Activated naive CD4-positive, alpha-beta T cell treated with anti-CD3 and anti-CD28 coated beads, Interleukin-2, amount 50 U/mL, for 72 hours (primary cell): ENCODE data around the gene TBPL1. TPM values are rescaled to one million over a fixed set of nuclear protein-coding genes. Genes with fewer than 3 reads are reported as not detected.

Experiments used
- ATAC-seq, 2 donors: fragments of 150-1000 bp; cut with Tn5 transposase; 2 replicates each; pipeline ENCODE4 v1.10.0; 2021; ENCODE audit warnings: mild to moderate bottlenecking in 2 of 2, moderate library complexity in 2 of 2
- DNase-seq, 2 donors: peaks; one replicate each; pipeline ENCODE4 v3.0.0; 2021 to 2022; ENCODE audit warnings: low spot score in 2 of 2
- H3K27ac Mint-ChIP-seq, 2 donors: one replicate each; pipeline ENCODE4 v1.8.0; 2022; ENCODE audit warnings: mild to moderate bottlenecking in 2 of 2, mixed read lengths in 2 of 2
- H3K36me3 Mint-ChIP-seq, 2 donors: one replicate each; pipeline ENCODE4 v1.8.0; 2022; ENCODE audit warnings: mixed read lengths in 2 of 2
- H3K9me3 Mint-ChIP-seq, 2 donors: one replicate each; pipeline ENCODE4 v1.8.0; 2022; ENCODE audit warnings: mixed read lengths in 2 of 2
- total RNA-seq, 2 donors: library from RNA; stranded (reverse); gene quantifications; one replicate each; pipeline ENCODE4 v1.2.3, GENCODE V29; 2022

TBPL1 gene
- total RNA-seq, 2 donors from 2014 or later, result 11.9 to 24.4 TPM

DNA sequence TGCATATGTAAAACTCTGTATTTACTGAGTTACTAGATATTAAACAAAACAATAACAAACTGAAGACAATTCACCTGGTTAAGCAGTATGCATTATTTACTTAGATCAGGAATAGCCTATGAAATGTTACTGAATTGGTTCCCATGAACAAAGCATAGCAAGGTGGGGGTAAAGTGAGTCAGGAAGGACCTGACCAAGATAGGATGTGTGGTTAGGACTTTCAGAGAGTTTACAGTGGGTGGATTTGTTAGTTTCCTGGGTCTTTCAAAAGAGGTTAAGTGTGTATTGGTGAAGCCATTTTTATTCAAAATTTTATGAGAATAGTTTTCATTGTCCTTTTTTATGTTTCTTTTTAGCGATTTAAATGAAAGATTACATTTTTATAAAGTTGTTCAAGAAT lies 32.9 kb downstream of the TBPL1 start:
- H3K36me3 Mint-ChIP-seq, result peaks cover 0 to 7% of the 10 kb centered on the region in 2 donors
- peak; percentile 66 to 83 for ATAC-seq
- no peak overlapping the region for H3K27ac Mint-ChIP-seq
- no peak for DNase-seq
- no peaks in the 10 kb centered on the region for H3K9me3 Mint-ChIP-seq

DNA sequence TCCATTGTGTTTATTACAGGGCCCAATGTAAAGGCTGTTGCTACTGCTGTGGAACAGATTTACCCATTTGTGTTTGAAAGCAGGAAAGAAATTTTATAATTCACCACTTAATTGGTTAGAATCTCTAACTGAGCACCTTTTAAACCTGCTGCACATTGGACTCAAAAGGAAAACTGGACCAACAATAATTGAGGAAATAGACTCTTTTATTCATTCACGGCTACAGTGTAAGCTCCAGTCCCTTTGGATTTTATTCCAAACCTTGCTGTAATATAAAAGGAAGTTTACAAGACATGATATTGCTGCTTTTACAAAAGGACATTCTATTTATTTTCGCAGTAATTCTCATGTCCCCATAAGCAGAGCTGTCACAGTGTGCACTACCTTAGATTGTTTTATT lies 33.9 kb downstream of the TBPL1 start:
- peaks cover 0 to 3% of the 10 kb centered on the region in 2 donors for H3K36me3 Mint-ChIP-seq
- H3K27ac Mint-ChIP-seq, result no peak overlapping the region
- ATAC-seq (no peak), DNase-seq (no peak)
- H3K9me3 Mint-ChIP-seq, result no peaks in the 10 kb centered on the region

DNA sequence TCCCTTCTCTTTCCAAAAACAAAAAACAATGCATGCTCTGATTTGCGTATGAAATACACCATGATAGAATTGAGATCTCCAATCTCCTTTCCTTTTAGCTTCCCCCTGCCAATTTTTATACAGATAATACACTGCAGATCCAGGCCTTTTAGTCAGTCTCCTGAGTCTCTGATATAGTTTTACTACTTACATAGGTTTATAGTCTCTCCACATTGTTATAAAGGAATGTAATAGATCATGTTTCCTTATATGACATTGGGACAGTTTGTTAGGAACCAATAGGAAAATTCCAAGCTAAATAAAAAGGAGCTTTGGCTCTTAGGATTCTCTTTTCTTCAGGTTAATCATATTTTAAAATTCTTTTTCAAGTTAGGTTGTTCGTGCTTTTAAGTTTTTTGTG lies 36.5 kb downstream of the TBPL1 start:
- H3K9me3 Mint-ChIP-seq, result no peaks in the 10 kb centered on the region
- DNase-seq, result no peak
- no peak for ATAC-seq
- no peaks in the 10 kb centered on the region for H3K36me3 Mint-ChIP-seq
- no peak overlapping the region for H3K27ac Mint-ChIP-seq

DNA sequence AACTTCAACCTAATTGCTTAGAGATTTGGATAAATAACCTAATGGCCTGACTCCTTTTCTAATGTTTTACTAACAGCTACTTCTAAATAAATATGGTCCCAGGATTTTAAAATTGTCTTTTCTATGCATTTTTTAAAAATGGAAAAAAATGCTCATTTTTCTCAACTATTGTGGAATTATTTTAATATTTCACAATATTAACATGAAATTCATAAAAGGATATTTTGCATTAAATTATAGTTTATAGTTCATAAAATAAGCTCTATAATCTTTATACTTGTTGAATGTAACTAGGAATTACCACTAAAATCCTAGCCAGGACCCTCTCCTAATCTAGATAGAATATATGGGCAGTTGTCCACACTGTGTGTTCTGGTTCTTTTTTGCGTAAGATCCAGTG lies 37.3 kb downstream of the TBPL1 start:
- Mint-ChIP-seq H3K27ac (no peak overlapping the region), H3K9me3 (no peaks in the 10 kb centered on the region), H3K36me3 (no peaks in the 10 kb centered on the region)
- DNase-seq (no peak), ATAC-seq (no peak)

DNA sequence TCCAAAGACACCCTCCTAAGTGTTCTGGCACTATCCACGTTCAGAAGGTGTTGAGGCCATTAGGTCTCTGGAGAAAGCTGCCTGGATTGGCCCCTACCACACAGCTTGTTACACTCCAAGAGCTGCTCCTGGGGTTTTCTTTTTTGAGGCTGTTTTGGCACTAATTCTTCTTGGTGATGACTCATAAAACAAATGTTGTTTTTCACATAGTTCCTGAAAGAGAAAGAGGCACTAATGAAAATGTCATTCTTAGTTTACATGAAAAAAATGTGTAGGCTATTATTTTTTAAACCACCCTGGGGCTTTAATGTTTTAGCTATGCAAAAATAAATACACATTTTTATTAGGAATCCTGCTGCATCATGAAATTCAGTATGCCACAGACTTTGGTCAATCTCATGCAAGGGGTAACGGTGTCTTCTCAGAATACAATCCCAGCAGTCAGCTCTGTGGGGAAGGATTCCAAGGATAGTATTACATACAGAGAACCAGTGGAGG lies 38.1 kb downstream of the TBPL1 start:
- H3K9me3 Mint-ChIP-seq, result no peaks in the 10 kb centered on the region
- DNase-seq (no peak), ATAC-seq (peak; percentile 18 to 57)
- no peaks in the 10 kb centered on the region for H3K36me3 Mint-ChIP-seq
- no peak overlapping the region for H3K27ac Mint-ChIP-seq

DNA sequence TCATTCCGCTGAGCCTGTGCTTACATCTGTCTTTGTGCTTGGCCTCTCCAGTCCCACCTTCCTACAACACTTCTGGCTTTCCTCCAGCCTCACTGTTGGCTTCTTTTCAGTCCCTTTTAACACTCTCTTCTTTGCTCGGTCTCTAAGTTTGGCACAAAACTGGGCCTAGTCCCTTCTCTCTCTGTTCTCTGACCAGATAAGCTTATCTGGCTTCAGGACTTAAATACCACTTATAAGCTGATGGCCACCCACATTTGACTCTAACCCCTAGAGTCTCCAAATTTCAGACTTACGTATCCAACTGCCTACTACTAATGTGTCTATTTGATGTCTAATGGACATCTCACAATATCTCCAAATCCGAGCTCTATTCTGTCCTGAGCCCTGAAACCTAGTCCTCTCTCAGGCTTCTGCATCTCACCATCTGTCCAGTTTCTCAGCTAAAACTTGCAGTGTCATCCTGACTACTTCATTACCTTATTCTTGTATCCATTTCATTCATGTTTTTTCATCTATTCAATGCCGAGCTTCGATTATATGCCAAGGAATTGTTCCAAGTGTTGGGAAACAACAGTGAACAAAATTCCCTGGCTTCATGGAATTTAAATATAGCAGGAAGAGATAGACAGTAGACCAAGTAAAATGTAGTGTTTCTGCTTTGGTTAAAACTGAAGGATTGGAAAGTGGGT lies 40.1 kb downstream of the TBPL1 start:
- Mint-ChIP-seq H3K9me3 (no peaks in the 10 kb centered on the region), H3K27ac (no peak overlapping the region), H3K36me3 (no peaks in the 10 kb centered on the region)
- ATAC-seq (no peak), DNase-seq (no peak)

DNA sequence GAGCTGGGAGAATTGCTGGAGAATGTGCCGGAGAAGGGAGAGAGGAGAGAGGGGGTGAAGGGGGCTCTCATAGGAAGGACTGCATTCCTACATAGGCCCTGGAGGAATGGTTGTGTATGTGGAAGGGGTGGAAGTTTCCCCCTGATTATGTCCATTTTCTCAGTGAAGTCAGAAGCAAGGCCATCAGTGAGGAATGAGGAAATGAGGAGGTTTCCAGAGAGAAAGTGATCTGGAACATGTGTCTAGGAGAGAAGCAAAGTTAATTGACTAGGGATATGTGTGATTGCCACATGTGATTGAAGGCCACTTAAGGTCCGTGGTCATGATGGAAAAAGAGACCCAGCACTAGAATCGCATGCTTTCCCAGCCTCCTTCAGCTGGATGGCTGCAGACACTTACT lies 42.3 kb downstream of the TBPL1 start:
- no peaks in the 10 kb centered on the region for H3K36me3 Mint-ChIP-seq
- no peak for ATAC-seq
- no peak for DNase-seq
- no peak overlapping the region for H3K27ac Mint-ChIP-seq
- no peaks in the 10 kb centered on the region for H3K9me3 Mint-ChIP-seq

DNA sequence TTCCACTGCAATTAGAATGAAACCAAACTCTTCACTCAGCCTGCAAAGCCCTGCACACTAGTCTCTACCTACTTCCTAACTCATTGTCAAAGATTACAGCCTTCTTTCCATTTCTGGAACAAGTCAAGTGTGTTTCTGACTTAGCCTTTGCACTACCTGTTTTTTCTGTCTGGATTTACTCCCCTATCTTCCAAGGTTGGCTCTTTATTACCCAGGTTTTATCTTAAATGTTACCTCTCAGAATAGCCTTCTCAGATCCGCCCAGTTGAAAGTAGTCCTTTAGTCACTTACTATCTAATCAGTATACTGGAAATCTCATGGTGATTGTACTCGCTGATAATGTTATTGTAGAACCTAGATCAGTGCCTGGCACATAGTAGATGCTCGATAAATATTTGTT lies 42.7 kb downstream of the TBPL1 start:
- no peak for ATAC-seq
- no peak for DNase-seq
- no peaks in the 10 kb centered on the region for H3K9me3 Mint-ChIP-seq
- no peak overlapping the region for H3K27ac Mint-ChIP-seq
- H3K36me3 Mint-ChIP-seq, result no peaks in the 10 kb centered on the region

DNA sequence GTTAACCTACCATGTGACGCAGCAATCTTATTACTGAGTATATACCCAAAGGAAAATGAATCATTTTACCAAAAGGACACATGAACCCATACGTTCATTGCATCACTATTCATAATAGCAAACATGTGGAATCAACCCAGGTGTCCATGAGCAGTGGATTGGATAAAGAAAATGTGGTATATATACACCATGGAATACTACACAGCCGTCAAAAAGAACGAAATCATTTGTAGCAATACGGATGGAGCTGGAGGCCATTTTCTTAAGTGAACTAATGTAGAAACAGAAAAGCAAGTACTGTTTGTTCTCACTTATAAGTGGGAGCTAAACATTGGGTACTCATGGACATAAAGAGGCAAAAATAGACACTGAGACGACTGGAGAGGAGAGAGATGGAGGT lies 44.2 kb downstream of the TBPL1 start:
- H3K36me3 Mint-ChIP-seq, result no peaks in the 10 kb centered on the region
- no peak overlapping the region for H3K27ac Mint-ChIP-seq
- H3K9me3 Mint-ChIP-seq, result no peaks in the 10 kb centered on the region
- ATAC-seq (no peak), DNase-seq (no peak)

DNA sequence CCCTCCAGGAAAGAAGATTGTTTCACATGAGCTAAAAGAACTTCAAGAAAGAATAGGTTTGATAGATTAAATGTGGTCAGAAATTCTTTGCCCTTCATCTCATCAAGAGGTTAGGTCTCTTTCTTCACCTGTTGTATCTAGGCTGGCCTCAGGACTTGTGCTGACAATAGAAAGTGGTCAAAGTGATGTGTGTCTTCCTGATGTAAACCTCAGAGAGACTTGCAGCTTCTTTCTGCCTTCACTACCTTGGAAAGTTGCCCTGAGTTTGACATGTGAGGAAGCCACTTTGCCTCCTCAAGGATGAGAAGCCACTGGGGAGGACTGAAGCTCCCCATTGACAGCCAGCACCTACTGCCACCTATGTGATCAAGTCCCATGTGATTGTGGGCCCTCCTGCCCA lies 46.3 kb downstream of the TBPL1 start:
- DNase-seq (no peak), ATAC-seq (no peak)
- H3K27ac Mint-ChIP-seq, result no peak overlapping the region
- H3K36me3 Mint-ChIP-seq, result no peaks in the 10 kb centered on the region
- H3K9me3 Mint-ChIP-seq, result no peaks in the 10 kb centered on the region

DNA sequence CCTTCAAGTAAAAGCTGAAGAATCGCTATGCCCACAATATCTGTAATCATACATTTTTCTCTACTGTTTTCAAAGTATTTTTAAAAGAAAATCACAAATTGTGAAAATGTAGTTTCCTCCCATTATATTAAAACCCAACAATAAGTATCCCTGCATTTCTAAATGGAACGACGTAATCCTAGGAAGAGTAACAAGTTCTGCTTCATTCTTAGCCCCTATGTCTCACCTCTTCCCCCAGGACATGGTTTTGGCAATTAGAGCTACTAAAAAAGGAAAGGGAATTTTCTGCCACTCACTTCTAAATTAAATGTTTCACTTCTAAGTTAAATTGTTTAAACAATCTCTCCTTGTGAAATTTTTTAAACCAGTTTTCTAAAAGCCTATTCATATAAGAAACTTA lies 47.4 kb downstream of the TBPL1 start:
- Mint-ChIP-seq H3K9me3 (no peaks in the 10 kb centered on the region), H3K36me3 (no peaks in the 10 kb centered on the region), H3K27ac (no peak overlapping the region)
- DNase-seq (no peak), ATAC-seq (no peak)

DNA sequence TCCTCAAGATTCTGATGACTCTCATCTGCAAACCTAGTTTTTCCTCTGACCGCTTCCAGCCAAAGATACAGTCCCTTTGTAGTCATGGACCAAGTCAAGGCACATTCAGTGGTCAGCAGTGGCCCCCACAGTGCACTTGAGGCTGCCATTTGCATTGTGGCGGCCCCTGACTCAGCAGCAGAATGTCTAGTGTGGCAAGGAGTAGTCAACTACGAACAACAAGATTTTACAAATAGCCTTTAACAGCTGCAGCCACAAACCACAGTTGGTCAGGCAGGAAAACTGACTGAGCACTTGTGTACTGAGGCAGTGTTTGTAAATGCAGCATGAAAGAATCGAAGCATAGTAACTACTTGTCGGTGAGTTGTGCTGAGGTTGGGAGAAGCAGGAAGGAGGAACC lies 49.8 kb downstream of the TBPL1 start:
- DNase-seq (no peak), ATAC-seq (no peak)
- no peaks in the 10 kb centered on the region for H3K9me3 Mint-ChIP-seq
- no peaks in the 10 kb centered on the region for H3K36me3 Mint-ChIP-seq
- no peak overlapping the region for H3K27ac Mint-ChIP-seq

DNA sequence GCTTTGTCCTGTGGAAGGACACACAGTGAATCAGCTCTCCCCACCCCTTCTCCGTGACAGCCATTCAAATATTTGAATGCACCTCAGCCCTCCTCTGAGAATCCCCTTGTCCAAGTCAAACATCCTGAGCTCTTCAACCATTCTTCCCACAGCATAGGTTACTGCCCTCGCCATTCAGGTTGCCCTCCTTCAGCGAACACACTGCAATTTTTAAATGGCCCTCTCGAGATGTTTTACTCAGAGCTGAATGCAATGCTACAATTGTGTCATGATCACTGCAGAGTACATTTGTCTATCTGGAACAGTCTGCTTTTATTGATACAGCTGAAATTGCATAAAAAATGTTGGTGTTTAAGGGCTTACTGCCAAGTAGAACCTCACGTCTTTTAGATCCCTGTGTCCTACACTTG lies 50.5 kb downstream of the TBPL1 start:
- Mint-ChIP-seq H3K27ac (no peak overlapping the region), H3K36me3 (no peaks in the 10 kb centered on the region), H3K9me3 (no peaks in the 10 kb centered on the region)
- ATAC-seq, result no peak
- DNase-seq, result no peak

DNA sequence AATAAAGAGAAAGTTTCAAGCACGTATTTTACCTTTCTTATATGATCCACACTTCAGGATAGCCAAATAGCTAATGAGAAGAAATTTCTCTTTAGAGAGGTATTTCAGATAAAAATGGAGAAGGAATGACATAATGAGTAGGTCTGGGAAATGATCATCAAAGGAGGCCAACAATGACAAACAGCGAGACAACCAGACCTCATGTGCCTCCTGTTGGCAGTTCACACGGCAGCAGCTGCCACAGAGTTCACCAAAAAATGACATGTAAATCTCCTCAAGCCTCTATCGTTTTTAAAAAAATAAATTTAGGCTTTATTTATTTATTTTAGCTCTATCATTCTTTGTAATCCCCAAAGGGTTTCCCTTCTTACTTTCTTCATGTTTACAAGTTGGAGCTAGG lies 51.7 kb downstream of the TBPL1 start:
- Mint-ChIP-seq H3K9me3 (no peaks in the 10 kb centered on the region), H3K27ac (no peak overlapping the region), H3K36me3 (no peaks in the 10 kb centered on the region)
- no peak for ATAC-seq
- DNase-seq, result no peak

DNA sequence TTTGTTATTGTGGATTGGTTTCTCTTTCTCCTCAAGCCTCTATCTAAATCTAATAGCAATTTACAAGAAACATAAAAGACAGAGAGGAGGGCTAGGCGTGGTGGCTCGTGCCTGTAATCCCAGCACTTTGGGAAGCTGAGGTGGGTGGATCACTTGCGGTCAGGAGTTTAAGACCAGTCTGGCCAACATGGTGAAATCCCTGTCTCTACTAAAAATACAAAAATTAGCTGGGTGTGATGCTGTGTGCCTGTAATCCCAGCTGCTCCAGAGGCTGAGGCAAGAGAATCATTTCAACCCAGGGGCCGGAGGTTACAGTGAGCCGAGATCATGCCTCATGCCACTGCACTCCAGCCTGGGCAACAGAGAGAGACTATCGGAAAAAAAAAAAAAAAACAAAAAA lies 52.8 kb downstream of the TBPL1 start:
- Mint-ChIP-seq H3K36me3 (no peaks in the 10 kb centered on the region), H3K9me3 (no peaks in the 10 kb centered on the region), H3K27ac (no peak overlapping the region)
- DNase-seq, result no peak
- no peak for ATAC-seq

DNA sequence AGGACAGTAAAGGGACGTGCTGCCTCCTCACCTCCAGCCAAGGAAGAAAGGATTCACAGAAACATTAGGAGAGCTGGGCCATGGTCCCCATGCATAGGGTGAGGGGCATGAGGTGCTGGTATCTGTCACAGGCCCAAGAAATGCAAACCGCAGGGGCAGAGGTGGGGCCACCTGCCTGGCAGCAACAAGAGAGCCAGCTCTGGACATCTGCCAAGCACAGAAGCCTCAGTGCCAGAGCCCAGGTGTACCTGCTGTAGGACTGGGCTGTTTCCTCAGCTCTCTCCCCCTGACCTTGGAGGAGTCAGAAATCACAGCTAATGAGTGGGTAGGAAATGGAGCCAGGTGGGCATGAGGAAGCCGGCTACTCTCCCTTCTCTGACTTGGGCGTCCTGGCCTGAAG lies 54.1 kb downstream of the TBPL1 start:
- Mint-ChIP-seq H3K27ac (no peak overlapping the region), H3K9me3 (no peaks in the 10 kb centered on the region), H3K36me3 (no peaks in the 10 kb centered on the region)
- no peak for DNase-seq
- ATAC-seq, result no peak

DNA sequence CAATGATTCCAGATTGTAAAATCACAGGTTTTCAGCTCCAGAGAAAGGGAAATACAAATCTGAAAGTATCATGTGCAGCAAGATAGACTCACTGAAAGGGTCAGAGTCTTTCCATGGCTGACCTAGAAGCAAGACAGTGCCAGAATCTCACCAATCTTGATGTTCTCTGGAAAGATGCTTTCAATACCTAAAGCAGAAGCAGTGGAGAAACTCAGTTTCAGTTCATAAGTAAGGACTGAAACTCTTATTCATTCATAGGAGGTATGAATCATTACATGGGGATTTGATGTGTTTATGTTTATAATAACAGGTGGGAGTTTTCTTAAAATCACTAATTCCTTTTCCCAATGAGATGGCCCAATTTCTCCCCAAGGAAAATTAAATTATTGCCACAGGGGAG lies 56.9 kb downstream of the TBPL1 start:
- ATAC-seq (peak; percentile 63 to 96), DNase-seq (no peak)
- H3K9me3 Mint-ChIP-seq, result no peaks in the 10 kb centered on the region
- H3K27ac Mint-ChIP-seq, result no peak overlapping the region
- H3K36me3 Mint-ChIP-seq, result no peaks in the 10 kb centered on the region

DNA sequence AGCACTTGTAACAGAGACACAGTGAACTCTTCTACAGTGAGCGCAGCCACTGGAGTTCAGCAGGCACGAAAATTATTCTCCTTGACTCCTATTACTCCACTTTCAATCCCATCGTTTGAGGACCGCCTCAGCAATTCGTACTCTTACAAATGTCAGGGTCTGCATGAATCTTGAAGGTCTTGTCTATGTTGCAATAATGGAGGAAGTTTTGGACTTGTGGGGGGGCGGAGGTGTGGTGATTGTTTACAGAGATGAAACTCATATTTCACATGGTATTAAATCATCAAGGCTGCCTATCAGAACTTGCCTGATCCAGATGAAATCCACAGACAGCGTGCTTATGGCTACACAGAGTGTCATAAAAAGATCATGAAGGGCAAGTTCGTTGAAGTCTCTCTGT lies 57.4 kb downstream of the TBPL1 start:
- Mint-ChIP-seq H3K36me3 (no peaks in the 10 kb centered on the region), H3K27ac (no peak overlapping the region), H3K9me3 (no peaks in the 10 kb centered on the region)
- DNase-seq (no peak), ATAC-seq (no peak)

DNA sequence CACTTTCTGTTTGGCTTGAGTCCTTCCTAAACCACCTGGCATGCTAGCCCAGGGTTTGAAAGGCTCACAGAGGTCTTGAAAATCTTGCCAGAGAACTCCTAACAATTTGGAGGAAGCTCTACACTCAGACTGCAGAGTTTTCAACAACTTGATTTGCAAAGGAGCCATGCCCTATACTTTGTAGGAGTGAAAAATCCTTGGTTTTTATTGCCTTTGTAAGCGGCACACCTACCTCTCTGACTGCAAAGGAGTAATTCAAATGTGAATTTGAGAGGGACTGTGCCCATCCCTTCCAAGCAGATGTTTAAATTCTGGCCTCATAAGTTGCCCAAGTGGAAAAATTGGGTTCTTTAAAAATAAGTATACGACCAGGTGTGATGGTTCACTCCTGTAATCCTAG lies 58.0 kb downstream of the TBPL1 start:
- ATAC-seq (no peak), DNase-seq (no peak)
- H3K27ac Mint-ChIP-seq, result no peak overlapping the region
- H3K9me3 Mint-ChIP-seq, result no peaks in the 10 kb centered on the region
- no peaks in the 10 kb centered on the region for H3K36me3 Mint-ChIP-seq
